Smooth muscle cell (in vitro differentiated cells): Measurements from ENCODE around the gene MSH4. TPM values are rescaled to one million over a fixed set of nuclear protein-coding genes. Genes with fewer than 3 reads are reported as not detected.
"Not testable (repeated sequence)": the region's sequence is repeated elsewhere in the genome, so short reads cannot be mapped to it uniquely, and the experiment has no call there.

Experiments used
- DNase-seq: peaks from one replicate; lab custom pipeline; 2025; ENCODE audit not compliant: unreplicated experiment; lab: John Stamatoyannopoulos, UW
- H2AFZ ChIP-seq: fragments of 200-600 bp; sonication (generic); 2 replicates; pipeline ENCODE4 v1.6.0; 2016; ENCODE audit warnings: antibody characterized with exemption, low read depth, mild to moderate bottlenecking
- H3F3A ChIP-seq: fragments of 200-600 bp; sonication (generic); 2 replicates; pipeline ENCODE4 v1.6.0; 2017; ENCODE audit warnings: antibody characterized with exemption, low read depth
- H3K27ac ChIP-seq: fragments of 200-600 bp; sonication (generic); 2 replicates; pipeline ENCODE4 v1.5.1; 2016; ENCODE audit warnings: low read depth, mild to moderate bottlenecking
- H3K27me3 ChIP-seq: fragments of 200-600 bp; sonication (generic); 2 replicates; pipeline ENCODE4 v1.6.1; 2016; ENCODE audit warnings: low read depth, mild to moderate bottlenecking
- H3K36me3 ChIP-seq: fragments of 200-600 bp; sonication (generic); 2 replicates; pipeline ENCODE4 v1.5.1; 2016; ENCODE audit warnings: low read depth
- H3K4me1 ChIP-seq: fragments of 200-600 bp; sonication (generic); 2 replicates; pipeline ENCODE4 v1.5.1; 2016; ENCODE audit warnings: low read depth
- H3K4me2 ChIP-seq: fragments of 200-600 bp; sonication (generic); 2 replicates; pipeline ENCODE4 v1.6.0; 2016; ENCODE audit warnings: mild to moderate bottlenecking
- H3K4me3 ChIP-seq: fragments of 200-600 bp; sonication (generic); 2 replicates; pipeline ENCODE4 v1.5.1; 2016; ENCODE audit warnings: mild to moderate bottlenecking
- H3K79me2 ChIP-seq: fragments of 200-600 bp; sonication (generic); 2 replicates; pipeline ENCODE4 v1.6.0; 2016; ENCODE audit warnings: low read depth, mild to moderate bottlenecking
- H3K9ac ChIP-seq: fragments of 200-600 bp; sonication (generic); 2 replicates; pipeline ENCODE4 v1.6.0; 2016; ENCODE audit warnings: low read depth
- H3K9me3 ChIP-seq: fragments of 200-600 bp; sonication (generic); replicated peaks from 2 replicates; pipeline ENCODE4 v1.5.1; 2016; ENCODE audit warnings: low read depth
- H4K20me1 ChIP-seq: fragments of 200-600 bp; sonication (generic); 2 replicates; pipeline ENCODE4 v1.6.0; 2016; ENCODE audit warnings: low read depth
- CTCF ChIP-seq: fragments of 200-600 bp; sonication (generic); IDR thresholded peaks from 2 replicates; pipeline ENCODE4 v1.5.1; 2017; ENCODE audit warnings: borderline replicate concordance, mild to moderate bottlenecking, antibody characterized with exemption; ENCODE audit not compliant: insufficient read depth, poor library complexity, severe bottlenecking
- WGBS: methylation state at CpG from one replicate; pipeline ENCODE4 v1.1.7; 2016; ENCODE audit warnings: low lambda C conversion rate; 5-methylcytosine and 5-hydroxymethylcytosine counted together
- polyA plus RNA-seq: library from polyadenylated mRNA; unstranded; fragments of >200 nt; fragmentation: Nextera tagmentation; extraction: Ambion mirVana; gene quantifications from 2 replicates; pipeline ENCODE4 v1.2.1, GENCODE V29; 2016
- total RNA-seq: library from RNA; depleted of rRNA; stranded (reverse); fragments of >200 nt; gene quantifications from 2 replicates; pipeline ENCODE4 v1.2.3, GENCODE V29; 2014

Gene MSH4
- total RNA-seq (not detected in 2 replicates), polyA plus RNA-seq (not detected in 2 replicates)

GRCh38 chr1:75796376-75797272, at the start of gene MSH4:
TSS of gene MSH4 (plus strand) at chr1:75796882. CDS start at chr1:75796986, 104 bp downstream.
- Histone ChIP-seq H2AFZ (no peak within 1 kb of the TSS), H3K27me3 (no peaks in the 10 kb centered on the region), H3F3A (peaks cover 36% of the 10 kb centered on the region), H3K4me1 (no peaks in the 10 kb centered on the region), H4K20me1 (peaks cover 44% of the 10 kb centered on the region), H3K9ac (no peak within 1 kb of the TSS), H3K36me3 (peaks cover 14% of the 10 kb centered on the region), H3K4me3 (no peak within 1 kb of the TSS), H3K27ac (no peak within 1 kb of the TSS), H3K79me2 (peaks cover 6% of the 10 kb centered on the region), H3K9me3 (no peaks in the 10 kb centered on the region), H3K4me2 (no peak within 1 kb of the TSS)
- WGBS, result 92% methylated on average over 34 of the region's 34 CpGs
- no peak for TF ChIP-seq CTCF
- no peak for DNase-seq

GRCh38 chr1:75757210-75757609, 39.5 kb upstream of the MSH4 start:
- not testable (repeated sequence) for H3K9ac ChIP-seq, H3K79me2 ChIP-seq, H3K36me3 ChIP-seq, H3K4me3 ChIP-seq, H3K4me2 ChIP-seq, H3K27me3 ChIP-seq, H3K9me3 ChIP-seq, H3K27ac ChIP-seq, H4K20me1 ChIP-seq, H2AFZ ChIP-seq, H3F3A ChIP-seq, DNase-seq, H3K4me1 ChIP-seq

GRCh38 chr1:75758543-75758942, 38.1 kb upstream of the MSH4 start:
- H3K36me3 ChIP-seq, H3K27me3 ChIP-seq, H3K27ac ChIP-seq, H3K4me2 ChIP-seq, H3K79me2 ChIP-seq, H3K4me3 ChIP-seq, H3K4me1 ChIP-seq, H3K9me3 ChIP-seq, H3F3A ChIP-seq, DNase-seq, H2AFZ ChIP-seq, H4K20me1 ChIP-seq, H3K9ac ChIP-seq: not testable (repeated sequence)
- 94% methylated on average over 4 of the region's 4 CpGs for WGBS

DNA sequence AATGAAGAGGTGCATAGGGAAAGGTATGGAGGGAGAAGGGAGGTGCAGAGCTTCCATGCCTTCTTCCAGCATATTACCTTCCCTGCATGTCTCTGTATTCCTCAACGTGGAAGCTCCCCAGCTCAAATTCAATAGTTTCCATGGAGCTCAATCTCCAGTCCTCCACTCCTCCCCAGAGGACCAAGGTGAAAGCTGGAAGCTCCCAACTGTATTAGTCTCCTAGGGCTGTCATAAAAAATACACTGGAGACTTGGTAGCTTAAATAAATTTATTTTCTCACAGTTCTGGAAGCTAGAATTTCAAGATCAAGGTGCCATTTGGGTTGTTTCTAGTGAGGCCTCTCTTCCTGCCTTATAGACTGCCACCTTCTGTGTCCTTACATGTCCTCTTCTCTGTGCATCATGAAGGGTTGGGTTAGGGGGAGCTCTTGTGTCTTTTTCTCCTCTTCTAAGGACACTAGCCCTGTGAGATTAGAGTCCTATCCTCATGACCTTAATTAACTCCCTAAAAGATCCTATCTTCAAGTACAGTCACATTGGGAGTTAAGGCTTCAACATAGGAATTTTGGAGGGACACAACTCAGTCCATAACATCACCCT, 32.5 kb upstream of the MSH4 start:
- H2AFZ ChIP-seq, result no peak overlapping the region
- H3K4me3 ChIP-seq, result no peak overlapping the region
- H3K36me3 ChIP-seq, result no peaks in the 10 kb centered on the region
- DNase-seq, result no peak
- H3K79me2 ChIP-seq, result no peaks in the 10 kb centered on the region
- no peak for TF ChIP-seq CTCF
- H3K27me3 ChIP-seq, result no peaks in the 10 kb centered on the region
- no peaks in the 10 kb centered on the region for H4K20me1 ChIP-seq
- H3K9me3 ChIP-seq, result no peaks in the 10 kb centered on the region
- H3K4me2 ChIP-seq, result no peak overlapping the region
- 96% methylated on average over 1 of the region's 1 CpG for WGBS
- no peaks in the 10 kb centered on the region for H3F3A ChIP-seq
- H3K4me1 ChIP-seq, result peaks cover 6% of the 10 kb centered on the region
- H3K27ac ChIP-seq, result peak overlapping the region; percentile 85
- H3K9ac ChIP-seq, result no peak overlapping the region
